Prostate gland (tissue), 2 donors: ENCODE measurements around the gene BAIAP2L1.

Experiments used
- POLR2A ChIP-seq: fragments of 450-650 bp; IDR thresholded peaks from one replicate; pipeline ENCODE4 v1.6.1; 2016; ENCODE audit warnings: antibody characterized with exemption, mild to moderate bottlenecking
- TF ChIP-seq, protein P1 (sequence below), 4 experiments: fragments of 200-600 bp in 2 of 4; fragments of 450-650 bp in 2 of 4; sonication (generic) in 2 of 4; IDR thresholded peaks; 1 replicate in 3 of 4; 2 replicates in 1 of 4; pipeline ENCODE4 v1.5.1; 2016 to 2019; ENCODE audit warnings: antibody characterized with exemption in 4 of 4, mild to moderate bottlenecking in 2 of 4, moderate library complexity in 2 of 4

DNA sequence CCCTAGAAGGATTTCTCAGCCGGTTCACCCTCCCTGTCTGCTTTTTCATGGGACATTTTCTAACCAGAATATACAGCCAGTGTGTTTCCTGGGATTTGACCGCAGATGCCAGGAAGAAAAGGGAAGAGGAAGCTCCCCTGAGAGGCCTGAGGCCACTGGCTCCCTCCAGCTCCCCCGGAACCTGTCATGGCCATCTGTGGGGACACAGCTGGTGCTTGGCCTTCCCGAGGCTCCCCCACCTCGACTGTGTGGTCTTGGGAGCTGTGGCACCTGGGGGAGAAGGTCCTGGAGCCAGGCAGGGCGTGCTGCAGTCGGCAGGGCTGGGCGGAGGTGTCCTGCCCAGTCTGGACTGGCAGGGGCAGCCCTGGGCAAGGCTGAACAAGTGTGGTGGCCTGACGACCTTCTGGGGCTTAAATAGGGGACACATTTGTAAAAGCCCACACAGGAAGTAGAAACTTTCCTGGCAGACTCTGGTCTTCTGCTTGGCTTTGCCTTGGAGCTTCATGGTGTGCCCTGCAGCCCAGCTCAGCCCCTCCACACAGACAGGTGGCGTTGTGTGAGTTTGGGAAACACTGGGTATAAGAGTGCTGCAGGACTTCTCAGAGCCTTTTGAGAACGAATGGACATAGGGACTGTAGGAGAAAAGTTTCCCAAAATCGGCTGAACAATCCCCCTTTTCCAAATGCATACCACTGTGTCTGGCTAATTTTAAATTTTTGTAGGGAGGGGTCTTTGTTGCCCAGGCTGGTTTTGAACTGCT is 112.6 kb downstream of the BAIAP2L1 start:
- TF ChIP-seq POLR2A, result no peak
- TF ChIP-seq, protein P1, sequence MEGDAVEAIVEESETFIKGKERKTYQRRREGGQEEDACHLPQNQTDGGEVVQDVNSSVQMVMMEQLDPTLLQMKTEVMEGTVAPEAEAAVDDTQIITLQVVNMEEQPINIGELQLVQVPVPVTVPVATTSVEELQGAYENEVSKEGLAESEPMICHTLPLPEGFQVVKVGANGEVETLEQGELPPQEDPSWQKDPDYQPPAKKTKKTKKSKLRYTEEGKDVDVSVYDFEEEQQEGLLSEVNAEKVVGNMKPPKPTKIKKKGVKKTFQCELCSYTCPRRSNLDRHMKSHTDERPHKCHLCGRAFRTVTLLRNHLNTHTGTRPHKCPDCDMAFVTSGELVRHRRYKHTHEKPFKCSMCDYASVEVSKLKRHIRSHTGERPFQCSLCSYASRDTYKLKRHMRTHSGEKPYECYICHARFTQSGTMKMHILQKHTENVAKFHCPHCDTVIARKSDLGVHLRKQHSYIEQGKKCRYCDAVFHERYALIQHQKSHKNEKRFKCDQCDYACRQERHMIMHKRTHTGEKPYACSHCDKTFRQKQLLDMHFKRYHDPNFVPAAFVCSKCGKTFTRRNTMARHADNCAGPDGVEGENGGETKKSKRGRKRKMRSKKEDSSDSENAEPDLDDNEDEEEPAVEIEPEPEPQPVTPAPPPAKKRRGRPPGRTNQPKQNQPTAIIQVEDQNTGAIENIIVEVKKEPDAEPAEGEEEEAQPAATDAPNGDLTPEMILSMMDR (IDR thresholded peaks at IDR 0.05), result no peak
